ENCODE measurements around the gene CENPV.
A peak's percentile ranks its signal among the peaks of the same experiment; 100 is the strongest.
"Not testable (repeated sequence)": the region's sequence is repeated elsewhere in the genome, so short reads cannot be mapped to it uniquely, and the experiment has no call there.

The CENPV gene

DNA sequence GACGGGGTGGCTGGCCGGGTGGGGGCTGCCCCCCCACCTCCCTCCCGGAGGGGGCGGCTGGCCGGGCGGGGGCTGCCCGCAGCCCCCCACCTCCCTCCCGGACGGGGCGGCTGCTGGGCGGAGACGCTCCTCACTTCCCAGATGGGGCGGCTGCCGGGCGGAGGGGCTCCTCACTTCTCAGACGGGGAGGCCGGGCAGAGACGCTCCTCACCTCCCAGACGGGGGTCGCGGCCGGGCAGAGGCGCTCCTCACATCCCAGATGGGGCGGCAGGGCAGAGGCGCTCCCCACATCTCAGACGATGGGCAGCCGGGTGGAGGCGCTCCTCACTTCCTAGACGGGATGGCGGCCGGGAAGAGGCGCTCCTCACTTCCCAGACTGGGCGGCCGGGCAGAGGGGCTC is 41.2 kb downstream of the CENPV start:
- DNase-seq = not testable (repeated sequence)

DNA sequence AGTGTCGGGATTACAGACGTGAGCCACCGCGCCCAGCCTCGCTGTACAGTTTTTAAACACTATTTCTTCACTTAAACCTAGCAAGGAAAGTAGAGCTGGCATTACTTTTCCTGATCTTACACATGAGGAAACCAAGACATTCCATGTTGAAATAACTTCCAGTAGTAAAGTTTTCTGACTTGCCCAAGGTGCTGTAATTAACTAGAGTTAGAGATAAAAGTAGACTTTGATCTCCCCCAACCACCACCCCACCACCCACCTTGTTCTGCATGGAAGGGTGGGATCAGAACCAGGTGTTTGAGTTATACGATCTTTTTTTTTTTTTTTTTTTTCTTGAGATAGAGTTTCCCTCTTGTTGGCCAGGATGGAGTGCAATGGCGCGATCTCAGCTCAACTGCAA is 47.1 kb downstream of the CENPV start:
- DNase-seq = no peak

GRCh38 chr17:16304830-16305229 is 48.4 kb downstream of the CENPV start:
- DNase-seq = peak in 1 of 2 experiments; percentile 37

DNA sequence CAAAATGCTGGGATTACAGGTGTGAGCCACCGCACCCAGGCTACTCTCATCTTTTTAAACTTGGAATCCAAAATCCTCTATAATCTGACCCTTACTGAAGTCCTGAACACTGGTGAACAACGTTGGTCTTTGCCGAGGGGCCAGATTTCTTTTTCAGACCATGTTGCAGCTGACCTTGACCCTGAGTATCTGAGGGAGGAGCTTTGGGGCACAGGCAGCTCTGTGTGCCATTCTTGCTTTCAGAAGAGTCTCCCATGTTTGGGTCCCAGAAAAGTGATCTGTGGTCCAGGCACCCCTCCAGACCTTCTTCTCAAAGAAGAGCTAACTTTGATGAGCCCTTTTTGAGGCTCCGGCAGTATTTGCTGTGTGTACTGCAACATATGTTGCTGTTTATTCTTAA is 50.4 kb downstream of the CENPV start:
- DNase-seq = no peak

- no peak for DNase-seq
Measured at GRCh38 chr17:16301963-16302855, 51.1 kb downstream of the CENPV start.

- DNase-seq = no peak
Measured at GRCh38 chr17:16300554-16300953, 52.7 kb downstream of the CENPV start.

- DNase-seq = no peak
Measured at GRCh38 chr17:16298140-16298662, 55.1 kb downstream of the CENPV start.

- DNase-seq = no peak
Measured at GRCh38 chr17:16297367-16298139, 55.7 kb downstream of the CENPV start.

DNA sequence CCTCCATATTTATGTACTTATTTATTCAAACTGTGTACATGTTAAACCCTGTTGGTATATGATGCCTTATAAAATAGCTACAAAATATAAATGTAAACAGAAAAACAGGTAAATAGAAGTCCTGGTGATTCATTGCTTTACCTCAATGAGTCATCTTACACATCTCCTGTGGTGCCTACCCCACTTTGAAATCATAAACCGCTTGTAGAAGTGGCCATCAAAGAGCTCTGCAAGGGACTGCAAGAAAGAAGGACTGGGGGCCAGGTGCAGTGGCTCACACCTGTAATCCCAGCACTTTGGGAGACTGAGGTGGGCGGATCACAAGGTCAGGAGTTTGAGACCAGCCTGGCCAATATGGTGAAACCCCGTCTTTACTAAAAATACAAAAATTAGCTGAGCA is 57.2 kb downstream of the CENPV start:
- not testable (repeated sequence) for DNase-seq

DNA sequence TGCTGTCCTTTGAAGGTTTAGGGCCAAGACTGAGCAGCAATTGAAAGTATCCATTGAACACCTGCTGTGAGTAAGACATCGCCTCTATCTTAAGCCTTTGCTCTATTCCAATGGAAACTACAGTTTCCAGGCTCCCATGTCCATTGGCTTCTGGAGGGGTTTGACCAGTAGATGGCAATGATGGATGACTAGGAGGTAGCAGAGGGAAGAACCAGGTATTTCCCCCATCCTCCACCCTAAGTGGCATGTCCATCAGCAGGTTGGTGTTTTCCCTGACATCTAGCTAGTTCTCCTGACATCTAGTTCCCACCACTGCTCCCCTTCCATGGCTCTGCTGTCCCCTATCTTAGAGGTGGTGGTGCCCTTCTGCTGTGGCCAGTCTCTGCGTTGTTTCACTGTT is 58.7 kb downstream of the CENPV start:
- no peak for DNase-seq

DNA sequence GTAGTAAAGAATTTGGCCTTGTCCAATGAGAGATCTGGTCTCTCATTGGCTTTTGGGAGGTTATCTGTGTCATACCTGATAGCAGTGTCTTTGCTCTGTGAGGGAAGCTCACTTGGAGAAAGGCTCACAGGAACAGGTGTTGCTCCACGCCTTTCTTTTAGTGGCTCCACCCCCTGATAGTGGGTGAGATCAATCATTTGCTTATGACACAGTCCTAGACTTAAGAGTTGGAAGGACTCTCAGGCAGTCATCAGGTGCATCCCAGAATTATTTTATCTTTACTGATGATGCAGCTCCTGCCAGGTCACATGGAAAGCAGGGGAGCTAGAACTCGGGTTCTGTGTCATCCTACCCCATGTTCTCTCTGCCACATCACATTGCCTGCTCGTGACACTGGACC is 59.3 kb downstream of the CENPV start:
- DNase-seq = no peak
